Lower leg skin (tissue), 4 donors: Measurements from ENCODE around the gene TAGLN2. TPM values are rescaled to one million over a fixed set of nuclear protein-coding genes. Genes with fewer than 3 reads are reported as not detected.

ENCODE experiments used
- microRNA-seq, 2 donors: library from miRNA; unstranded; fragments of <30 nt; microRNA quantifications; one replicate each; pipeline ENCODE4, GENCODE V29; 2016; ENCODE audit warnings: borderline replicate concordance in 2 of 2, borderline number of aligned reads in 1 of 2
- total RNA-seq, 4 donors: library from RNA; depleted of rRNA; stranded (reverse); fragments of >200 nt; gene quantifications; one replicate each; pipeline ENCODE4 v1.1.0, GENCODE V29; 2016

The TAGLN2 gene
- total RNA-seq, 4 donors from 2014 or later, result 244 to 413 (median 306) TPM

Small RNAs within 50 kb of the gene (microRNA-seq; reads per million reads assigned to microRNA genes)
- gene MIR4259, result 0 to 0.68 reads per million in 2 donors

Other genes starting within 250 kb of the TAGLN2 start
- gene CRP, start 210.9 kb downstream of the TAGLN2 start, total RNA-seq, result under 1 TPM in 1 of 4 donors, not detected in 3; 0.52 TPM
- gene DUSP23, start 144.5 kb downstream of the TAGLN2 start, total RNA-seq, result 100 to 1,000 TPM in 1 of 4 donors, 10 to 100 TPM in 3; 68.2 to 167 (median 90.7) TPM
- gene FCRL6, start 123.1 kb downstream of the TAGLN2 start, total RNA-seq, result under 1 TPM in 3 of 4 donors, not detected in 1; 0.17 to 0.80 (median 0.42) TPM
- 1 to 10 TPM; 3.1 to 7.8 (median 5.2) TPM for gene SLAMF8, start 98.6 kb downstream of the TAGLN2 start, total RNA-seq
- 10 to 100 TPM; 14.6 to 54.5 (median 43.1) TPM for gene VSIG8, start 62.9 kb downstream of the TAGLN2 start, total RNA-seq
- gene CFAP45, start 25.3 kb downstream of the TAGLN2 start, total RNA-seq, result 1 to 10 TPM in 1 of 4 donors, under 1 TPM in 3; 0.46 to 3.0 (median 0.66) TPM
- 10 to 100 TPM; 17.7 to 29.6 (median 19.6) TPM for gene IGSF9, start 20.1 kb upstream of the TAGLN2 start, total RNA-seq
- gene SLAMF9, start 28.7 kb upstream of the TAGLN2 start, total RNA-seq, result not detected
- gene PIGM, start 106.5 kb upstream of the TAGLN2 start, total RNA-seq, result 1 to 10 TPM; 2.4 to 4.5 (median 3.6) TPM
- gene KCNJ10, start 144.7 kb upstream of the TAGLN2 start, total RNA-seq, result not detected
- gene KCNJ9, start 156.0 kb upstream of the TAGLN2 start, total RNA-seq, result under 1 TPM in 1 of 4 donors, not detected in 3; 0.12 TPM
- 10 to 100 TPM; 44.5 to 74.5 (median 54.9) TPM for gene IGSF8, start 173.1 kb upstream of the TAGLN2 start, total RNA-seq
- gene ATP1A2, start 190.3 kb upstream of the TAGLN2 start, total RNA-seq, result 1 to 10 TPM; 1.1 to 5.8 (median 5.0) TPM
- gene ATP1A4, start 226.1 kb upstream of the TAGLN2 start, total RNA-seq, result under 1 TPM in 1 of 4 donors, not detected in 3; 0.32 TPM